ENCODE results near the gene SLC9A4. TPM values are rescaled to one million over a fixed set of nuclear protein-coding genes. Genes with fewer than 3 reads are reported as not detected.

Gene SLC9A4
- total RNA-seq, 2 donors from 2014 or later: 0.78 TPM; not detected in 1

- H3K27me3 ChIP-seq: no peaks in the 10 kb centered on the region
- no peak for TF ChIP-seq POLR2A (IDR thresholded peaks at IDR 0.05)
- no peak for TF ChIP-seq CTCF (IDR thresholded peaks at IDR 0.05)
- ATAC-seq (no peak), DNase-seq (no peak)
- no peak overlapping the region for H3K27ac ChIP-seq
- no peaks in the 10 kb centered on the region for H3K36me3 ChIP-seq (replicated peaks in 1 of 2; ENCODE audit: insufficient read depth in 1 of 2, low read depth in 2 of 2)
- no peaks in the 10 kb centered on the region for H3K9me3 ChIP-seq
- no peak overlapping the region for H3K4me3 ChIP-seq
- 81 to 95% methylated on average over 2 of the region's 2 CpGs for WGBS, 2 donors
- H3K4me1 ChIP-seq: no peaks in the 10 kb centered on the region
- intact Hi-C loops (cut with DNase I): no loop called here
These were observed 34.4 kb upstream of the SLC9A4 start for GRCh38 chr2:102438578-102438977.

- no peak for TF ChIP-seq CTCF (IDR thresholded peaks at IDR 0.05)
- intact Hi-C loops (cut with DNase I): no loop called here
- ATAC-seq: no peak
These were observed 33.8 kb upstream of the SLC9A4 start for GRCh38 chr2:102439065-102439695.

GRCh38 chr2:102442967-102443828 is 29.8 kb upstream of the SLC9A4 start:
- intact Hi-C loops (cut with DNase I): no loop called here
- no peak overlapping the region for H3K4me3 ChIP-seq
- no peaks in the 10 kb centered on the region for H3K9me3 ChIP-seq
- DNase-seq (peak in 2 of 4 donors; percentile 16 to 31), ATAC-seq (peak; percentile 47)
- H3K36me3 ChIP-seq (replicated peaks in 1 of 2; ENCODE audit: insufficient read depth in 1 of 2, low read depth in 2 of 2): no peaks in the 10 kb centered on the region
- H3K27me3 ChIP-seq: no peaks in the 10 kb centered on the region
- WGBS, 2 donors: 22 to 23% methylated on average over 13 of the region's 13 CpGs
- TF ChIP-seq CTCF (IDR thresholded peaks at IDR 0.05): peak; percentile 38 to 64 (median 58)
- no peak for TF ChIP-seq POLR2A (IDR thresholded peaks at IDR 0.05)
- no peaks in the 10 kb centered on the region for H3K4me1 ChIP-seq
- no peak overlapping the region for H3K27ac ChIP-seq

More at GRCh38 chr2:102439065-102439695, 33.8 kb upstream of the SLC9A4 start:
- Histone ChIP-seq H3K27me3 (no peaks in the 10 kb centered on the region), H3K4me3 (no peak overlapping the region), H3K36me3 (replicated peaks in 1 of 2; ENCODE audit: insufficient read depth in 1 of 2, low read depth in 2 of 2) (no peaks in the 10 kb centered on the region), H3K4me1 (no peaks in the 10 kb centered on the region), H3K9me3 (no peaks in the 10 kb centered on the region), H3K27ac (no peak overlapping the region)
- no peak for DNase-seq
- 41 to 55% methylated on average over 6 of the region's 6 CpGs for whole genome bisulfite sequencing, 2 donors

- 39 to 56% methylated on average over 3 of the region's 3 CpGs for WGBS, 2 donors
- ATAC-seq (no peak), DNase-seq (no peak)
- H3K4me3 ChIP-seq: no peak overlapping the region
- no peak for TF ChIP-seq CTCF (IDR thresholded peaks at IDR 0.05)
- no peak for TF ChIP-seq POLR2A (IDR thresholded peaks at IDR 0.05)
- H3K27ac ChIP-seq: no peak overlapping the region
- no peaks in the 10 kb centered on the region for H3K36me3 ChIP-seq (replicated peaks in 1 of 2; ENCODE audit: insufficient read depth in 1 of 2, low read depth in 2 of 2)
- H3K4me1 ChIP-seq: no peaks in the 10 kb centered on the region
- H3K9me3 ChIP-seq: no peaks in the 10 kb centered on the region
- intact Hi-C loops (cut with DNase I): no loop called here
- no peaks in the 10 kb centered on the region for H3K27me3 ChIP-seq
These were observed 28.8 kb upstream of the SLC9A4 start for GRCh38 chr2:102444233-102444632.
